ENCODE data around the gene CACNG8.
"Not testable (repeated sequence)": the region's sequence is repeated elsewhere in the genome, so short reads cannot be mapped to it uniquely, and the experiment has no call there.

CACNG8 gene

GRCh38 chr19:53962887-53963431 lies at the start of gene CACNG8:
CACNG8 (plus strand) TSS chr19:53962937.
- DNase-seq (ENCODE audit: low read depth) = no peak

DNA sequence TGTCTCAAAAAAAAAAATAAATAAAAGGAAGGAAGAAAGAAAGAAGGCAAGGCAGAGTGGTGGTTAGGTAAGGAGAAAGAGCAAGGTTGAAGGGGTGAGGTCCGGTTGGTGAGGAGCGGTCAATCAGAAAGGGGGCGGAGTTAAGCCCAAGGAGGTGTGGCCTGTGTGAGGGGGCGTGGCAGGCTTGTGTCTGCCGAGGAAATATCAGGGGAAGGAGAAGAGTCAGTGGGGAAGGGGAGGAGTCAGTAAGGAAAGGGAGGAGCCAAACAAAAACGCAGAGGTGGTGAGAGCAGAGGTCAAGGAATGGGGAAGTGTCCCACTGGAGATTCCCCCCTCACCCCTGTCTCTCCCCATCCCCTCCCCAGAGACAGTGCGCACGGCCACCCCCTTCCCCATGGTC lies 47.7 kb upstream of the CACNG8 start:
- no peak for DNase-seq (ENCODE audit: low read depth)

GRCh38 chr19:53916004-53916403 lies 46.7 kb upstream of the CACNG8 start:
- DNase-seq (ENCODE audit: low read depth) = no peak

DNA sequence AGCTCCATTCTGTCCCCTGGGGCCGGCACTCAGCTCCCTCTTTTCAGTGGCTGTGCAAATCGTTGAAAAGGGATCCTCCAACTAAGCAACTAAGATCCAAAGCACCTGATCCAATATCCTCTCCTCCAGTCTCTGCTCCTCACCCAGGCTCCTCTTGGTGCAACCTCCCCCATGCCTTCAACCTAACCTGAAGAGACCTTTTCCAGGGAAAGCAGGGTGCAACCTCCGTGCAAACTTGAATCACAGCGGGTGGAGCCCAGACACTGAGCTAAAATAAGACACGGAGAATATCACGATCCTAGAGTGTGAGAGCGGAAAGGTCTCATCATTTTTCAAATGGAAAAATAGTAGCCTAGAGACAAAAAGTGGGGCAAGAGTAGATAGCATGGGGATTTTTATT lies 45.4 kb upstream of the CACNG8 start:
- DNase-seq (ENCODE audit: low read depth) = no peak

DNA sequence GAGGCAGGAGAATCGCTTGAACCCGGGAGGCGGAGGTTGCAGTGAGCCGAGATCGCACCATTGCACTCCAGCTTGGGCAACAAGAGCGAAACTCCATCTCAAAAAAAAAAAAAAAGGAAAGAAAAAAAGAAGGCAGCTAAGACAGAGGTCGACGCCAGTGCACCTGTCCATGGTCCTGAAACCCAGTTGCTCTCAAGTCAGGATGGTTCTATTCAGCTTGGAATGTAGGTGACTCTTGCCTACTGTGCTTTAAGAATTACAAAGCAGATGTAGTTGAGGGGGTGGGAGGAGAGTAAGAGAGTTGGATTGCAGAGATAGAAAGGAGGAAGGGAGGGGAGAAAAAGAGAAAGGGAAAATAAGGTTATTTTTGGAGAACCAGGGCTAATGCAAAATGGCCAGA lies 35.0 kb upstream of the CACNG8 start:
- DNase-seq (ENCODE audit: low read depth) = peak; percentile 23

DNA sequence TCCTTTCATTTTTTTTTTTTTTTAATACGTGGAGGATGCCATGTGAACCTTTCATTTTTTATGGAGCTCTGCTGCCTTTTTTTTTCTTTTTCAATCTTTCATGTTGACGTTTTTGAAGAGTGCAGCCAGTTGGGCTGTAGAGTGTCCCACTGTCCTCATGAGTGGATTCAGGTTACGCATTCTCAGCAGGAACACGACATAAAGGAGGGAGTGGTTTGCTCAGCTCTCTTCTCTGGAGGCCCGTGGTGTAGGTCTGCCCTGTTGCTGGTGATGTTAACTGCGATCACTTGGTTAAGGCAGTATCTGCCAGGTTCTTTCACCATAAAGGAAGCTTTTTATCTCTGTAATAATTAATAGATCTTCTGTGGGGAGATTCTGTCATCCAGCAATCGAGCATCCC lies 26.7 kb upstream of the CACNG8 start:
- no peak for DNase-seq (ENCODE audit: low read depth)

- no peak for DNase-seq (ENCODE audit: low read depth)
Measured at GRCh38 chr19:53942001-53942786, 20.5 kb upstream of the CACNG8 start.

- no peak for DNase-seq (ENCODE audit: low read depth)
Measured at GRCh38 chr19:53944416-53944815, 18.3 kb upstream of the CACNG8 start.

DNA sequence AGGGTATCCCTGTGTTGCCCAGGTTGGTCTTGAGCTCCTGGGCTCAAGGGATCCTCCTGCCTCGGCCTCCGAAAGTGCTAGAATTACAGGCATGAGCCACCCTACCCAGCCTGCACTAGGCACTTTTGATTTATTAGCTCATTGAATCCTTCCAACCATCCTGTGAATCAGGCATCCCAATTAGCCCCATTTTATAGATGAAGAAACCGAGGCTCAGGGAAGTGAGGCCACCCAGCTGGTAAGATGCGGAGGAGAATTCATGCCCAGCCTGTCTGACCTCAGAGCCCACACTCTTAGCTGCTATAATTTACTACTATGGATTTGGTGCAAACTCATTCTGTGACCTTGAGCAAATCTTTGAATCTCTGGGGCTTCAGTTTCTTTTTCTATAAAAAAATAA lies 17.8 kb upstream of the CACNG8 start:
- DNase-seq (ENCODE audit: low read depth) = no peak

- DNase-seq (ENCODE audit: low read depth) = no peak
Measured at GRCh38 chr19:53945441-53945840, 17.3 kb upstream of the CACNG8 start.

- DNase-seq (ENCODE audit: low read depth) = no peak
Measured at GRCh38 chr19:53945998-53946397, 16.7 kb upstream of the CACNG8 start.

- no peak for DNase-seq (ENCODE audit: low read depth)
Measured at GRCh38 chr19:53947624-53948023, 15.1 kb upstream of the CACNG8 start.

- not testable (repeated sequence) for DNase-seq (ENCODE audit: low read depth)
Measured at GRCh38 chr19:53948611-53949010, 14.1 kb upstream of the CACNG8 start.

GRCh38 chr19:53951436-53951835 lies 11.3 kb upstream of the CACNG8 start:
- no peak for DNase-seq (ENCODE audit: low read depth)

DNA sequence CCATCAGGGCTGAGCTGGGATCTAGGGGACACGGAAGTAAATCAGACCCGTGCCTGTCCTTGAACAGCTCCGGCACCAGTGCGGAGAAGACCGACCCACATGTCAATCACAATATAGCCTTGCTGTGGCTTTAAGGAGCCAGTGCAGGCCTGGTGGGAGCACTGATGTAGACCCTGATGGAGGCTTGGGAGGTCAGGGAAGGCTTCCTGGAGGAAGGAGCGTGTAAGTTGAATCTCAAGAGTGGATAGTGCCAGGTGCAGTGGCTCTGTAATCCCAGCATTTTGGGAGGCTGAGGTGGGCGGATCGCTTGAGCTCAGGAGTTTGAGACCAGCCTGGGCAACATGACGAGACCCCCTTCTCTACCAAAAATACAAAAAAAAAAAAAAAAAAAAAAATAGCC lies 10.8 kb upstream of the CACNG8 start:
- no peak for DNase-seq (ENCODE audit: low read depth)

DNA sequence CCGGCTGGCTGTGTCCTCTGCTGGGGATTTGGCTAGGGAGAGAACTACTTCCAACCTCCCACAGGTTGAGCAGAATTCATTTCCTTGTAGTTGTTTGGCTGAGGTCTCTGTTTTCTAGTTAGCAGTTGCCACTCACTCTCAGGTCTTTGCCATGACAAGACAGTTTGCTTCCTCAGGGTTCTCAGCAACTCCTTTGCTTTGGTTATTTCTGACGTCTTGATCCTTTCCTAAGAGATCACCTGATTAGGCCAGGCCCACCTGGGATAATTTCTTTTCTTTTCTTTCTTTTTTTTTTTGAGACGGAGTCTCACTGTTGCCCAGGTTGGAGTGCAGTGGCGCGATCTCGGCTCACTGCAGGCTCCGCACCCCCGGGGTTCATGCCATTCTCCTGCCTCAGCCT lies 9.4 kb upstream of the CACNG8 start:
- DNase-seq (ENCODE audit: low read depth) = no peak

DNA sequence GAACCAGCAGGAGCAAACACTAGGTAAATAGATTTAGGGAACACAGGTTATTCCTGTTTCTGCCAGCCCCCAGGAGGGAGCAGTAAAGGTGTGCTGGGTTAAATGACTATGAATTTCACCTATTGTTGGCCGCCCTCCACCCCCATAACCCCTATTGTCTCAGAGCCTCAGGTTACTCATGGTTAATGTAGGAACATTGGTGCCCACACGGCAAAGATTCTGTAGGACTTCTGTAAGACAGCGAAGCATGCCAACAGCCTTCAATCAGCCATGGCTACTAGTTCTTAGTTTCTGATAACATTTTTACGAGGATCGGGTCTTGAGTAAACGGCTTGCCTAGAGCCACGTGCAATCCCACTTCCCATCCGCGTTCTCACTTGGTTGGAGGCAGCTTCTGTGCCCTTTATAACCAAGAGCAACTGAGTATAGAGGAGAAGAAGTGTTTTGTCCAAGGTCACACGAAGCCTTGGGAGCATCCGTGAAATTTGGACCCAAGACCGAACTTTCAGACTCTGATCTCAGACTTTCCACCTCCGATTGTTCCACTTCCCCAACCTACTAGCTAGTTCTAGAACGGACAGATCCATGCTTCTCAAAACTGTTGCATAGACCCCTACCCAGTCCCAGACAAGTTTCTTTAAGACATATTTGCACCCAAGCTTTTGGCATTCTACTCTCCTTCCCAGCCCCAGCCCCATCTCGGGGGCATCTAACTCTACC lies 5.1 kb upstream of the CACNG8 start:
- DNase-seq (ENCODE audit: low read depth) = no peak

DNA sequence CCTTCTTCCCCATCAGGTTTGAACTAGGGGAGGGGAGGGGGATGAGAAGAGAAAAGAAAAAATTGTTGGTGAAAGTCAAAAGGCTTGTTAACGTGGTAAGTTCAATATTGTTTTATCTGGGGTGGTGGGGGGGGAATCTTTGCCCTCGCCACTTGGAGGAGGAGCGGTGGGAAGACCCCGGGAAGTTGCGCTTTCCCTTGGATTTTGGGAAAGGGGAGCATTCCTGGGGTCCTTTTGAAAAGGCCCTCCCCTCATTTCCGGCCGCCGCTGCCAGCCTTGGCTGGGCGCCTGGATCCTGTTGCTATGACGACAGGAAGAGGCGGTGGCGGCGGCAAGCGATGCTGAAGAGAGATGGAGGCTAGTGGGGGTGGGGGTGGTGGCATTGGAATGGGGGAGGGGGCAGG lies 4.6 kb upstream of the CACNG8 start:
- no peak for DNase-seq (ENCODE audit: low read depth)

GRCh38 chr19:53958823-53959757 lies 3.6 kb upstream of the CACNG8 start:
- no peak for DNase-seq (ENCODE audit: low read depth)

- DNase-seq (ENCODE audit: low read depth) = no peak
Measured at GRCh38 chr19:53960187-53960586, 2.5 kb upstream of the CACNG8 start.

- no peak for DNase-seq (ENCODE audit: low read depth)
Measured at GRCh38 chr19:53960886-53961285, 1.9 kb upstream of the CACNG8 start.
